ENCODE measurements around the gene NELFB.

The NELFB gene

DNA sequence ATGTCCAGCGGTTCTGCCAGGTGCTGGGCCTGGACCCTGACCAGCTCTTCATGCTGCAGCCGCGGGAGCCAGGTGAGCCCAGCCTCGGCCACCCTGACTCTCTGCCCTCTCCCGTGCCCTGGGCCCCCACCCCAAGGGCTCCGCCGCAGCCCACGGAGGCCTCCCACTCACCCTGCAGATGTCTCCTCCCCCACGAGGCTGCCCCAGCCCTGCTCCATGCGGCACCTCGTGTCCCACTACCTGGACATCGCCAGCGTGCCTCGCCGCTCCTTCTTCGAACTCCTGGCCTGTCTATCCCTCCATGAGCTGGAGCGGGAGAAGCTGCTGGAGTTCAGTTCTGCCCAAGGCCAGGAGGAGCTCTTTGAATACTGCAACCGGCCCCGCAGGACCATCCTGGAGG is 40.5 kb upstream of the NELFB start:
- no peak for DNase-seq (ENCODE audit: low read depth)
- TF ChIP-seq, protein P1, sequence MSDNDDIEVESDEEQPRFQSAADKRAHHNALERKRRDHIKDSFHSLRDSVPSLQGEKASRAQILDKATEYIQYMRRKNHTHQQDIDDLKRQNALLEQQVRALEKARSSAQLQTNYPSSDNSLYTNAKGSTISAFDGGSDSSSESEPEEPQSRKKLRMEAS (IDR thresholded peaks at IDR 0.05; ENCODE audit: low read depth, low read length): no peak
- TF ChIP-seq MYC (IDR thresholded peaks at IDR 0.05; ENCODE audit: low read depth, low read length) (no peak), POLR2A (IDR thresholded peaks at IDR 0.05; ENCODE audit: extremely low read depth, insufficient read length) (no peak)
- TF ChIP-seq, protein P2, sequence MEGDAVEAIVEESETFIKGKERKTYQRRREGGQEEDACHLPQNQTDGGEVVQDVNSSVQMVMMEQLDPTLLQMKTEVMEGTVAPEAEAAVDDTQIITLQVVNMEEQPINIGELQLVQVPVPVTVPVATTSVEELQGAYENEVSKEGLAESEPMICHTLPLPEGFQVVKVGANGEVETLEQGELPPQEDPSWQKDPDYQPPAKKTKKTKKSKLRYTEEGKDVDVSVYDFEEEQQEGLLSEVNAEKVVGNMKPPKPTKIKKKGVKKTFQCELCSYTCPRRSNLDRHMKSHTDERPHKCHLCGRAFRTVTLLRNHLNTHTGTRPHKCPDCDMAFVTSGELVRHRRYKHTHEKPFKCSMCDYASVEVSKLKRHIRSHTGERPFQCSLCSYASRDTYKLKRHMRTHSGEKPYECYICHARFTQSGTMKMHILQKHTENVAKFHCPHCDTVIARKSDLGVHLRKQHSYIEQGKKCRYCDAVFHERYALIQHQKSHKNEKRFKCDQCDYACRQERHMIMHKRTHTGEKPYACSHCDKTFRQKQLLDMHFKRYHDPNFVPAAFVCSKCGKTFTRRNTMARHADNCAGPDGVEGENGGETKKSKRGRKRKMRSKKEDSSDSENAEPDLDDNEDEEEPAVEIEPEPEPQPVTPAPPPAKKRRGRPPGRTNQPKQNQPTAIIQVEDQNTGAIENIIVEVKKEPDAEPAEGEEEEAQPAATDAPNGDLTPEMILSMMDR (IDR thresholded peaks at IDR 0.05; ENCODE audit: low read depth, low read length): no peak
- H3K4me3 ChIP-seq (ENCODE audit: low read depth, low read length): no peak overlapping the region

DNA sequence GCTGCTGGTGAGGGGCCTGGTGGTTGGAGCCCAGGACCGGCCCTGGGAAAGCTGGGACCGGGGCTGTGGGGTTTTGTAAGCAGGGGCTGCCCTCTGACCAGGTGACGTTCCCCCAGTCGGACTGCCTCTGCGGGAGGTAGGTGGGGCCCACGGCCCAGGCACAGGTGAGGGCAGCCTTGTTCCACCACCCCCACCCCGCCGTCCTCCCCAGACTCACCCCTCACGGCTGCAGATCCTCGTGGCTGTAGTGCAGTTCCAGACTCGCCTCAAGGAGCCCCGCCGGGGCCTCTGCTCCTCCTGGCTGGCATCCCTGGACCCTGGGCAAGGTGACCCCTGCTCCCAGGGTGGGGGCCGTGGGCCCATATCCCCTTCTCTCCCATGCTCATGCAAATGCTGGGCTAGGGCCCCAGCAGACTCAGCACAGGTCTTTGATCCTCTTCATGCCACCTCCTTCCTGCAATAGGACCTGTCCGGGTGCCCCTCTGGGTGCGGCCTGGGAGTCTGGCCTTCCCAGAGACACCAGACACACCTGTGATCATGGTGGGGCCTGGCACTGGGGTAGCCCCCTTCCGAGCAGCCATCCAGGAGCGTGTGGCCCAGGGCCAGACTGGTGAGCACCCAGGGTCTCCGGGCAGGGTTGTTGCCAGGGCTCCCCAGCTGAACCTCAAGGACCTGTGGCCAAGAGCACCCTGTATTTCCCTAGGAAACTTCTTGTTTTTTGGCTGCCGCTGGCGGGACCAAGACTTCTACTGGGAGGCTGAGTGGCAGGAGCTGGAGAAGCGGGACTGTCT is 39.7 kb upstream of the NELFB start:
- TF ChIP-seq, protein P1 (IDR thresholded peaks at IDR 0.05; ENCODE audit: low read depth, low read length): no peak
- TF ChIP-seq POLR2A (IDR thresholded peaks at IDR 0.05; ENCODE audit: extremely low read depth, insufficient read length) (no peak), MYC (IDR thresholded peaks at IDR 0.05; ENCODE audit: low read depth, low read length) (no peak)
- TF ChIP-seq, protein P2 (IDR thresholded peaks at IDR 0.05; ENCODE audit: low read depth, low read length): no peak
- H3K4me3 ChIP-seq (ENCODE audit: low read depth, low read length): no peak overlapping the region
- DNase-seq (ENCODE audit: low read depth): no peak

DNA sequence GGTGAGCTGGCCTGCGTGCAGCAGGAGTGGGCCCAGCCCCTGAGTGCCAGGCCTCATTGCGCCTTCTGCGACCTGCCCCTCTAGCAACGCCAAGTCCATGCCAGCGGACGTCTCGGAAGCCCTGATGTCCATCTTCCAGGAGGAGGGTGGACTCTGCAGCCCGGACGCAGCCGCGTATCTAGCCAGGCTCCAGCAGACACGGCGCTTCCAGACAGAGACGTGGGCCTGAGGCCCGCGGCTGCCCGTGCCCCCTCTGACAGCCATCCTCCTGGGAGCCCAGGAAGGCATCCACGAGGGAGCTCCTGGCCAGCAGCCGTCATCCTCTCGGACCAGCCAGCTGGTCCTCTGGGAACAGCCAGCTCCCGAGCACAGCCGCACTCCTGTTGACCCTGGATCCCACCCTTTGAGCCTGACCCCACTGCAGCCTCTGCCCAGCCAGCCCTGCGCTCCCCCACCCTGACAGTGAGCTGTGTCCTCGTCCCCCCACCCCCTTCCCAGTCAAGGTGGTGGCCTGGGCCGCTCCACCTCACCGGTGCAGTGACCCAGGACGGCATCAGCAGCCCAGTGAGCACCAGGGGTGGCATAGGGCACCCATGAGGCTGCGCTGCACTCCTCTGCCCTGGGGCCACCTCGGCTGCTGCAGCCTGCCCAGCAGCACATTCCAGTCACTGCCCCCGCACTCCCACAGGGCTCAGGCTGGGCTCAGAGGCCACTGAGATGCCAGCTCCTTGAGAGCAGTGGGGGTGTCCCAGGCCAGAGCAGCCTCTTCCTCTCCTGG is 38.8 kb upstream of the NELFB start:
- TF ChIP-seq, protein P2 (IDR thresholded peaks at IDR 0.05; ENCODE audit: low read depth, low read length): no peak
- TF ChIP-seq MYC (IDR thresholded peaks at IDR 0.05; ENCODE audit: low read depth, low read length): no peak
- H3K4me3 ChIP-seq (ENCODE audit: low read depth, low read length): no peak overlapping the region
- no peak for DNase-seq (ENCODE audit: low read depth)

DNA sequence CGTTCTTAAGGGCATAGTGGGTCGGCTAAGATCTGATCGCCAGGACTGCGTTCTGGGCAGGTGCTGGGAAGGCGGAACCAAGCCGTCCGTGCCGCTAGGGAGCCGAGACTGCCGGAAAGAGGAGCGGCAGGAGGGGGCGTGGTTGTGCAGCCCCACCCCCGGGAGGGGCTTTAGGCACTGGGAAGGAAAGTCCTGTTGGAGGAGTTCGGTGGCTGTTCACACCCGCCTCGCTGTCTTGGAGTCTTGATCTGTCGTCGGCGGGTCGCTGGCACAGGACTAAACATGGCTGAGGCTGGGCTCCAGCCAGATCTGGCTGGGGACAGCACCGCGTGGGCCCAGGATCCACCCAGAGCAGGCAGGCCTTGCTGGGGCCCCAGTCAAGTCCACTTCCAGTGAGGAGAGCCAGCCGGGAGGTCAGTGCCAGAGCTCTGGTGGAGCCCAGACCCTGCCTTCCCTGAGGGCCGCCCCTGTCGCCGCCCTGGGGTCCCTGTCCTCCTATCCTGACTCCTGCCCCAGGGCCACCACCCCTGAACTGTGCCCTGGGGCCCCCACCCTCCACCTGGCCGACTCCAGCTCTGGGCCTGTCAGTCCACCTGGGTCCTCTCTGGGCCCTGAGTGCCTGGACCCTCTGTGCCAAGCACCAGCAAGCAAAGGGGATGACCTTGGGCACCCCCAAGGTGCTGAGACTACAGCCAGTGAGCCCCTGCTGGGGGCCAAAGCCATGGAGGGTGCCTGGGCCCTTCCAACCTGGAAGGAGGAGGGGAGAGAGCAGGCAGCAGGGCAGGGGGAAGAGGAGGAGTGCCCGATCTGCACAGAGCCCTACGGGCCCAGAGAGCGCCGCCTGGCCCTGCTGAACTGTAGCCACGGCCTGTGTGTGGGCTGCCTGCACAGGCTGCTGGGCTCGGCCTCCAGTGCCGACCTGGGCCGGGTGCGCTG is 37.6 kb upstream of the NELFB start:
- no peak overlapping the region for H3K4me3 ChIP-seq (ENCODE audit: low read depth, low read length)
- no peak for TF ChIP-seq MYC (IDR thresholded peaks at IDR 0.05; ENCODE audit: low read depth, low read length)
- TF ChIP-seq POLR2A (IDR thresholded peaks at IDR 0.05; ENCODE audit: extremely low read depth, insufficient read length): no peak
- TF ChIP-seq, protein P2 (IDR thresholded peaks at IDR 0.05; ENCODE audit: low read depth, low read length): no peak
- TF ChIP-seq, protein P1 (IDR thresholded peaks at IDR 0.05; ENCODE audit: low read depth, low read length): no peak
- DNase-seq (ENCODE audit: low read depth): no peak

DNA sequence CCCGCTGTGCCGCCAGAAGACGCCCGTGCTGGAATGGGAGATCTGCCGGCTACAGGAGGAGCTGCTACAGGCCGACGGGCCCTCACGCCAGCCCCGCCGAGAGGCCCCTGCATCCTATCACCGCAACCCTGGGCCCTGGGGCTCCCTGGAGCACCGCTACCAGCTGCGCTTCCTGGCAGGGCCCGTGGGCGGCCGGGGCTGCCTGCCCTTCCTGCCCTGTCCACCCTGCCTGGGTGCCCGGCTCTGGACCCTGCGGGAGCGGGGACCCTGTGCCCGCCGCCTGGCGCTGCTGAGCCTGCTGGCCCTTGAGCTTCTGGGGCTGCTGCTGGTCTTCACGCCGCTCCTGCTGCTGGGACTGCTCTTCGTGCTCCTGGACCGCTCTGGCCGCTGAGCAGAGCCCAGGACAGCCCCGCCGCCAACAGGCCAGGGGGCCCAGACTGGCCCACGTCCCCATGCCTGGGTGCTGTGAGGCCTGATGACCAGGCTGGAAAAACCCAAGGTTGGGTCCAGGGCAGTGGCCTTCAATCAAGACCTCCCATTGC is 36.8 kb upstream of the NELFB start:
- DNase-seq (ENCODE audit: low read depth): no peak
- H3K4me3 ChIP-seq (ENCODE audit: low read depth, low read length): no peak overlapping the region
- TF ChIP-seq, protein P2 (IDR thresholded peaks at IDR 0.05; ENCODE audit: low read depth, low read length): no peak
- TF ChIP-seq, protein P1 (IDR thresholded peaks at IDR 0.05; ENCODE audit: low read depth, low read length): no peak
- TF ChIP-seq MYC (IDR thresholded peaks at IDR 0.05; ENCODE audit: low read depth, low read length): no peak
- no peak for TF ChIP-seq POLR2A (IDR thresholded peaks at IDR 0.05; ENCODE audit: extremely low read depth, insufficient read length)
